ENCODE results near the gene PARN.
"Not testable (repeated sequence)": the region's sequence is repeated elsewhere in the genome, so short reads cannot be mapped to it uniquely, and the experiment has no call there.

Gene PARN

GRCh38 chr16:14464192-14464591, 165.9 kb downstream of the PARN start:
- no peak for DNase-seq

GRCh38 chr16:14462811-14463210, 167.2 kb downstream of the PARN start:
- no peak for DNase-seq

GRCh38 chr16:14460726-14461125, 169.3 kb downstream of the PARN start:
- no peak for DNase-seq

- DNase-seq: no peak
Observed at GRCh38 chr16:14458576-14458975, 171.5 kb downstream of the PARN start.

GRCh38 chr16:14456793-14457481, 173.1 kb downstream of the PARN start:
- no peak for DNase-seq

GRCh38 chr16:14455573-14455972, 174.5 kb downstream of the PARN start:
- no peak for DNase-seq

- DNase-seq: no peak
Observed at GRCh38 chr16:14454391-14454790, 175.7 kb downstream of the PARN start.

- DNase-seq: no peak
Observed at GRCh38 chr16:14452066-14452465, 178.0 kb downstream of the PARN start.

- DNase-seq: no peak
Observed at GRCh38 chr16:14450846-14451245, 179.2 kb downstream of the PARN start.

GRCh38 chr16:14449790-14450480, 180.1 kb downstream of the PARN start:
- peak; percentile 2 to 3 for DNase-seq

GRCh38 chr16:14449334-14449733, 180.7 kb downstream of the PARN start:
- no peak for DNase-seq

GRCh38 chr16:14448879-14449278, 181.2 kb downstream of the PARN start:
- peak; percentile 29 to 46 for DNase-seq

- DNase-seq: no peak
Observed at GRCh38 chr16:14447783-14448182, 182.3 kb downstream of the PARN start.

GRCh38 chr16:14446796-14447195, 183.3 kb downstream of the PARN start:
- DNase-seq: no peak

- DNase-seq: no peak
Observed at GRCh38 chr16:14445937-14446715, 183.9 kb downstream of the PARN start.

GRCh38 chr16:14444979-14445810, 184.9 kb downstream of the PARN start:
- no peak for DNase-seq

- DNase-seq: not testable (repeated sequence)
Observed at GRCh38 chr16:14441533-14441932, 188.5 kb downstream of the PARN start.

- DNase-seq: no peak
Observed at GRCh38 chr16:14438256-14438655, 191.8 kb downstream of the PARN start.

- no peak for DNase-seq
Observed at GRCh38 chr16:14437426-14437825, 192.6 kb downstream of the PARN start.

GRCh38 chr16:14436401-14436955, 193.6 kb downstream of the PARN start:
- no peak for DNase-seq

GRCh38 chr16:14434860-14435259, 195.2 kb downstream of the PARN start:
- DNase-seq: no peak

GRCh38 chr16:14428971-14429637, 201.0 kb downstream of the PARN start:
- not testable (repeated sequence) for DNase-seq

Data from inflammatory macrophage treated with lipopolysaccharide for 1 hour (primary cell).